Heart left ventricle (tissue), 13 donors: Measurements from ENCODE around the gene TXNRD2.

Source experiments
- POLR2A ChIP-seq, 2 donors: fragments of 450-650 bp; IDR thresholded peaks; one replicate each; pipeline ENCODE4 v1.6.1; 2017; ENCODE audit warnings: antibody characterized with exemption in 2 of 2, mild to moderate bottlenecking in 2 of 2, moderate library complexity in 2 of 2
- TF ChIP-seq, protein P1 (sequence below), 12 donors: fragments of 200-600 bp; sonication (generic) in 4 of 12; IDR thresholded peaks; one replicate each; pipeline versions ENCODE4 v1.5.0 to v1.8.0; 2018 to 2022; ENCODE audit warnings: antibody characterized with exemption in 12 of 12, mild to moderate bottlenecking in 5 of 12
- donor health status: ischemic (EF 13 %, LVEDD 7.1; RV severe dilation, severe dysfunction).
- donor health status: DM: no; HTN: yes; CAD: no.
- donor health status: DM: no; HTN: no; CAD: no.
- donor health status: ischemic (EF 25% LVEDD 6.9; RV normal size, moderate dysfunction).
- donor health status: ischemic (EF 25% LVEDD 5.7; RV mildly dilated, moderate dysfunction).
- donor health status: ischemic (EF 35%, LVEDD 5.7; RV mildly dilated, moderate dysfunction).
- donor health status: nonischemic (EF 11% LVEDD 7.7; RV severe dilation, severe dysfunction).
- donor health status: DM: yes; HTN: yes; CAD: no.
- donor health status: PGD.
- donor health status: ischemic (EF 29% LVEDD 5.4; RV normal size, mild dysfunction).
- donor health status: nonischemic (EF 23%, LVEDD 6.1; RV moderate dilation, normal function).

DNA sequence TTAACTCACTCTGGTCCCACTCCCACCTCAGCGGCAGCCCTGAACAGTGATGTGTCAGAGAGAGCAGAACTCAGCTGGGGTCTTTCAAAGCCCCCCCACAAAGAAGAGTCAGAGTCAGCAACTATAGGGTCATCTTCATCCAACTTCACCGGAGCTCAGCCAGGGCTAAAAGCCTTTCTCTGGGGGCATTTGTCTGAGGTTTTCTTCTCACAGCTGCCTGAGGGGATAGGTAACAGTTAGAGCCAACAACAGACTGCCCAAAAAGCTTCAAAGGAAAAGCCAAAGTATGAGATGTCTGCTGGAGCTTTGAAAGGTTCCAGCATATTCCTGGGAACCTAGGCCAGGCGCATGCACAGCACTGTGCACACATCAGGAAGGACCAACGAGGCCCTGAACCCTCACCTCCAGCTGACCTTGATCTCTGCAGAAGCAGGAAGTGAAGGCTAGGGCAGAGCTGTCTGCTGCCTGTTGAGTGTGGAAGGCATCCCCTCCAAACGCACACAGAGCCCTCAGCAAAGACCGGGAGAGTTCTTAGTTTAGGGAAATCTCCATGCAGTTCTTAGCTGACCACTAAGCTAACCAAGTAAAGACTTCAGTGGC lies 28.2 kb downstream of the TXNRD2 start:
- TF ChIP-seq, protein P1, sequence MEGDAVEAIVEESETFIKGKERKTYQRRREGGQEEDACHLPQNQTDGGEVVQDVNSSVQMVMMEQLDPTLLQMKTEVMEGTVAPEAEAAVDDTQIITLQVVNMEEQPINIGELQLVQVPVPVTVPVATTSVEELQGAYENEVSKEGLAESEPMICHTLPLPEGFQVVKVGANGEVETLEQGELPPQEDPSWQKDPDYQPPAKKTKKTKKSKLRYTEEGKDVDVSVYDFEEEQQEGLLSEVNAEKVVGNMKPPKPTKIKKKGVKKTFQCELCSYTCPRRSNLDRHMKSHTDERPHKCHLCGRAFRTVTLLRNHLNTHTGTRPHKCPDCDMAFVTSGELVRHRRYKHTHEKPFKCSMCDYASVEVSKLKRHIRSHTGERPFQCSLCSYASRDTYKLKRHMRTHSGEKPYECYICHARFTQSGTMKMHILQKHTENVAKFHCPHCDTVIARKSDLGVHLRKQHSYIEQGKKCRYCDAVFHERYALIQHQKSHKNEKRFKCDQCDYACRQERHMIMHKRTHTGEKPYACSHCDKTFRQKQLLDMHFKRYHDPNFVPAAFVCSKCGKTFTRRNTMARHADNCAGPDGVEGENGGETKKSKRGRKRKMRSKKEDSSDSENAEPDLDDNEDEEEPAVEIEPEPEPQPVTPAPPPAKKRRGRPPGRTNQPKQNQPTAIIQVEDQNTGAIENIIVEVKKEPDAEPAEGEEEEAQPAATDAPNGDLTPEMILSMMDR (IDR thresholded peaks at IDR 0.05), result no peak
- no peak for TF ChIP-seq POLR2A (IDR thresholded peaks at IDR 0.05)
